Neural crest cell (in vitro differentiated cells): Measurements from ENCODE around the gene PCNX2. TPM values are rescaled to one million over a fixed set of nuclear protein-coding genes. Genes with fewer than 3 reads are reported as not detected.

Experiments
- DNase-seq: peaks from one replicate; pipeline ENCODE4 v3.0.0; 2021; ENCODE audit warnings: low read depth, mixed read lengths, low spot score
- H3K27ac Mint-ChIP-seq: one replicate; pipeline ENCODE4 v1.8.0; 2021; ENCODE audit warnings: mild to moderate bottlenecking, mixed read lengths; ENCODE audit not compliant: unreplicated experiment
- H3K27me3 Mint-ChIP-seq: 2 replicates; pipeline ENCODE4 v1.8.0; 2021; ENCODE audit warnings: low read depth, mild to moderate bottlenecking, mixed read lengths
- H3K36me3 Mint-ChIP-seq: 2 replicates; pipeline ENCODE4 v1.8.0; 2021; ENCODE audit warnings: low read depth, mild to moderate bottlenecking, mixed read lengths
- H3K4me1 Mint-ChIP-seq: 2 replicates; pipeline ENCODE4 v1.8.0; 2021; ENCODE audit warnings: mixed read lengths
- H3K4me3 Mint-ChIP-seq: one replicate; pipeline ENCODE4 v1.8.0; 2021; ENCODE audit warnings: mild to moderate bottlenecking, mixed read lengths
- H3K9me3 Mint-ChIP-seq: 2 replicates; pipeline ENCODE4 v1.8.0; 2021; ENCODE audit warnings: mixed read lengths
- total RNA-seq: library from RNA; stranded (reverse); gene quantifications from 2 replicates; pipeline ENCODE4 v1.2.1, GENCODE V29; 2021
- TF ChIP-seq, protein P1 (sequence below): fragments of 200-600 bp; sonication (generic); conservative IDR thresholded peaks from 2 replicates; pipeline ENCODE4 v1.5.0; 2021; ENCODE audit warnings: antibody characterized with exemption, mild to moderate bottlenecking

The PCNX2 gene
- total RNA-seq, 1 donor from 2014 or later: 13.6 TPM

DNA sequence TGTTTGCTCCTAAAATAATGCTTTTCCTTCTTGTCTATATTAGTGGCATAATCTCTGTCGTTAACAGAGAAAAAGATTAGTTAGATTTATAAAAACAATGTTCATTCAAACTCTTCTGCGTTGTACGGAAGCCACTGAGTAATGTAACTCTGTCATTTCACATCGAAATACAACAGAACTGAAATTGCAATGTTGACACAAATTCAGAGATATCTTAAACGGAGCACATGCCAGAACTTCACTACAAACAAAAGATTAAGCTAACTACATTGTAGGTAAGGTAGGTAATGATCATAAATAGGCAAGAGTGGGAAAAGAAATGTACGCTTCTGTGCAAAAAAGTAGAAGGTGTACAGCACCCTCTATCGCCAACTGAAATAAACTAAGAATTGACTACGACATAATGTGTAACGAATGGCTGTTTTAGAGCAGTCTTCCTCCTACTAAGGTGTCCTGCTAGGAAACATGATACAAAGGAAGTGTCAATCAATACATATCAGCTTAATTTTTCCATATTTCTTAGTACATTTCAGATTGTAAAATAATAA is 56.6 kb downstream of the PCNX2 start:
- Mint-ChIP-seq H3K4me1 (peaks cover 21% of the 10 kb centered on the region), H3K36me3 (peaks cover 4% of the 10 kb centered on the region), H3K4me3 (no peak overlapping the region), H3K9me3 (no peaks in the 10 kb centered on the region), H3K27me3 (no peaks in the 10 kb centered on the region), H3K27ac (no peak overlapping the region)
- TF ChIP-seq, protein P1, sequence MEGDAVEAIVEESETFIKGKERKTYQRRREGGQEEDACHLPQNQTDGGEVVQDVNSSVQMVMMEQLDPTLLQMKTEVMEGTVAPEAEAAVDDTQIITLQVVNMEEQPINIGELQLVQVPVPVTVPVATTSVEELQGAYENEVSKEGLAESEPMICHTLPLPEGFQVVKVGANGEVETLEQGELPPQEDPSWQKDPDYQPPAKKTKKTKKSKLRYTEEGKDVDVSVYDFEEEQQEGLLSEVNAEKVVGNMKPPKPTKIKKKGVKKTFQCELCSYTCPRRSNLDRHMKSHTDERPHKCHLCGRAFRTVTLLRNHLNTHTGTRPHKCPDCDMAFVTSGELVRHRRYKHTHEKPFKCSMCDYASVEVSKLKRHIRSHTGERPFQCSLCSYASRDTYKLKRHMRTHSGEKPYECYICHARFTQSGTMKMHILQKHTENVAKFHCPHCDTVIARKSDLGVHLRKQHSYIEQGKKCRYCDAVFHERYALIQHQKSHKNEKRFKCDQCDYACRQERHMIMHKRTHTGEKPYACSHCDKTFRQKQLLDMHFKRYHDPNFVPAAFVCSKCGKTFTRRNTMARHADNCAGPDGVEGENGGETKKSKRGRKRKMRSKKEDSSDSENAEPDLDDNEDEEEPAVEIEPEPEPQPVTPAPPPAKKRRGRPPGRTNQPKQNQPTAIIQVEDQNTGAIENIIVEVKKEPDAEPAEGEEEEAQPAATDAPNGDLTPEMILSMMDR: peak; percentile 54
- no peak for DNase-seq

DNA sequence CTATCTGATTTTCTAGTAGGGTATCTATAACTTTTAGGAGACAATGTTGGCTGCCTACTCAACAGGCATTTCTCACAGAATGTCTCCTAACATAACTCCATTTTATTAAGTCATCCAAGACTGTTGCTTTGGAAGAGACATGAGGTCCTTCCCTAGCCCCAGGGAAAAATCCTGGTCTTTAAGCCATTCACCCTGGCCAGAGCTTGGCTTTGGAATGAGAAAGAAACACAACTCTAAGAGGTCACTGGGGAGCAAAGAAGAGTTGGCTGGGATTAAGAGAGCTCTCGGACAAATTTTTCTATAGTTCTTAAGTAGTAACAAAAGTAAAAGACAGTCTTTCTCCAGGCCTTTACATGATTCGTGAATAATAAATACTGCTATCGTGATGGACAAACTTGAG is 57.9 kb downstream of the PCNX2 start:
- no peak for DNase-seq
- TF ChIP-seq, protein P1: no peak
- peaks cover 27% of the 10 kb centered on the region for H3K4me1 Mint-ChIP-seq
- H3K27me3 Mint-ChIP-seq: no peaks in the 10 kb centered on the region
- H3K9me3 Mint-ChIP-seq: no peaks in the 10 kb centered on the region
- no peak overlapping the region for H3K27ac Mint-ChIP-seq
- H3K36me3 Mint-ChIP-seq: peaks cover 4% of the 10 kb centered on the region
- H3K4me3 Mint-ChIP-seq: no peak overlapping the region

DNA sequence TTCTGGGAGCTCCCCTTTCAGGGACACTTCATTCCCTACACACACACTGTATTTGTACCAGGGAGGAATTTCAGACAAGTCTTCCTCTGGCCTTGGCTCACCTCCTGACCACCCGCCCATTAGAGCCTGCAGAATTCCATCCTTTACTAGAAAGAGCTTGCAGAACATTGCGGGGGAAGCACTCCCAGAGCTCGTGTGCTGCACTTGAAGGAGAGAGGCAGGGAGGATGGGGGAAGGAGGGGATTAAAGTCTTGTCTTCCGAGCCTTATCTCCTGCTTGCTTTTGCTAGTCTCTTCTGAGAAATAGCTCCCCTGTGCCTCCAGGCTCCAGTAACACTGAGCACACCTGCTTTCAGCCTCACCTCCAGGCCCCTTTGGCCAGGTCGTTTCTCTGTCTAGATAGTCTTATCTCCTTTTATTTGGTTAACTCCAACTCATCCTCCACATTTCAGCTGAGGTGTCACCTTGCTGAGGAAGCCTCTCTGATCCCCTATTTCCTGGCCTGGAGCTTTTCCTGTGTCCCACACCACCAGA is 62.0 kb downstream of the PCNX2 start:
- DNase-seq: no peak
- TF ChIP-seq, protein P1: no peak
- Mint-ChIP-seq H3K27ac (peak overlapping the region; percentile 74), H3K36me3 (peaks cover 4% of the 10 kb centered on the region), H3K27me3 (no peaks in the 10 kb centered on the region), H3K4me1 (peaks cover 18% of the 10 kb centered on the region), H3K9me3 (no peaks in the 10 kb centered on the region), H3K4me3 (no peak overlapping the region)

DNA sequence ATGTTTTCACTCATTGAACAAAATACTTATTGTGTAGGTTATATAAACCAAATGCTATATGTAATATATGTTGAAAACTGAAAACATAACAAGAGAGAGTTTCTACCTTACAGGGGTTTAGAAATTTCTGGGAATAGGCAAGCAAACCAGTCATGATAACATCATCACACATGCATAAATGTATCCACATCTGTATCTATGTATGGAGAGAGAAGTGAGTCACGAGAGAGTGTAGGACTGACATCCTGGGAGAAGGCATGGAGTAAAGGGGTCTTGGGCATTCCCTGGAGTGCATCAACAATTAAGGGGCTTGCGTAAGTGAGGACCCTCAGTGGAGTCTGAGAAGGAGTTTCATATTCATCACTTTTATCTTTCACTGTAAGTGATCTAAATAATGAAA is 65.5 kb downstream of the PCNX2 start:
- Mint-ChIP-seq H3K4me1 (peaks cover 14% of the 10 kb centered on the region), H3K4me3 (no peak overlapping the region), H3K27me3 (no peaks in the 10 kb centered on the region), H3K9me3 (no peaks in the 10 kb centered on the region), H3K36me3 (peaks cover 3% of the 10 kb centered on the region), H3K27ac (peak overlapping the region; percentile 8)
- no peak for DNase-seq
- TF ChIP-seq, protein P1: no peak

DNA sequence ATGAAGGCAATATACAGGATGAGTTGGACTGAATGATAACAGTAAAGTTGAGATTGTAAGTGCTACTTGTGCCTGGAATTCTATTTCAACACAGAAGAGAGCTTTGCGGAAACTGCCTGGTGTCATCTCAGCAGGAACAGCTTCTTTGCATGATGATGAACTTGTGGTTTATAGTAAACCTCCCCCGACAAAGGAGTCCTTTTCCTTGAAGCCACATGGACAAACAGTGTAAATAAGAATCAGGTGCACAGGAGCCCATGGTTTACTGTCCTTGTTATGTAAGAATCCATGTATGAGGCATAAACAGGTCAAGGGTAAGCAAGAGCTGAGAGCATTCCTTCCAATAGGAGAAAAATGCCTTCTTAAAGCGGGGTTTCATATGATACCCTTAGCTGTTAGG is 66.2 kb downstream of the PCNX2 start:
- no peak for DNase-seq
- Mint-ChIP-seq H3K4me3 (no peak overlapping the region), H3K27ac (no peak overlapping the region), H3K9me3 (no peaks in the 10 kb centered on the region), H3K4me1 (peaks cover 6% of the 10 kb centered on the region), H3K36me3 (peaks cover 3% of the 10 kb centered on the region), H3K27me3 (no peaks in the 10 kb centered on the region)
- TF ChIP-seq, protein P1: no peak
